ENCODE measurements around the gene TNK1. TPM values are rescaled to one million over a fixed set of nuclear protein-coding genes. Genes with fewer than 3 reads are reported as not detected.
A peak's percentile ranks its signal among the peaks of the same experiment; 100 is the strongest.

Gene TNK1
- total and polyA plus RNA-seq, 9 of the 15 experiments (the other 6 are each of a cell fraction or from before 2014, with no cell fraction given): 0.28 to 5.2 (median 2.1) TPM

DNA sequence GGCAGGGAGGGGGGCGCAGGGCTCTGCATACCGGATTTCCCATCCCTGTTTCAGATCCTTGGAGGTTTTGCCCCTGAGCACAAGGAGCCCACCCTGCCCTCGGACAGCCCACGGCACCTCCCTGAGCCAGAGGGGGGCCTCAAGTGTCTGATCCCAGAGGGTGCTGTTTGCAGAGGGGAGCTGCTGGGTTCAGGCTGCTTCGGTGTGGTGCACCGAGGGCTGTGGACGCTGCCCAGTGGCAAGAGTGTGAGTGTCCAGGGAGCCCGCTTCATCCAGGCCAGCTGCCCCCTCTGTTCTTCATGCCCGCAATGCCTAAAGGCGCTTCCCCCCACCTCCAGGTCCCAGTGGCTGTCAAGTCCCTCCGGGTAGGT lies 2.5 kb downstream of the TNK1 start (continued):
- TF ChIP-seq, protein P1, sequence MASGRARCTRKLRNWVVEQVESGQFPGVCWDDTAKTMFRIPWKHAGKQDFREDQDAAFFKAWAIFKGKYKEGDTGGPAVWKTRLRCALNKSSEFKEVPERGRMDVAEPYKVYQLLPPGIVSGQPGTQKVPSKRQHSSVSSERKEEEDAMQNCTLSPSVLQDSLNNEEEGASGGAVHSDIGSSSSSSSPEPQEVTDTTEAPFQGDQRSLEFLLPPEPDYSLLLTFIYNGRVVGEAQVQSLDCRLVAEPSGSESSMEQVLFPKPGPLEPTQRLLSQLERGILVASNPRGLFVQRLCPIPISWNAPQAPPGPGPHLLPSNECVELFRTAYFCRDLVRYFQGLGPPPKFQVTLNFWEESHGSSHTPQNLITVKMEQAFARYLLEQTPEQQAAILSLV (tag; IDR thresholded peaks at IDR 0.05): no peak

DNA sequence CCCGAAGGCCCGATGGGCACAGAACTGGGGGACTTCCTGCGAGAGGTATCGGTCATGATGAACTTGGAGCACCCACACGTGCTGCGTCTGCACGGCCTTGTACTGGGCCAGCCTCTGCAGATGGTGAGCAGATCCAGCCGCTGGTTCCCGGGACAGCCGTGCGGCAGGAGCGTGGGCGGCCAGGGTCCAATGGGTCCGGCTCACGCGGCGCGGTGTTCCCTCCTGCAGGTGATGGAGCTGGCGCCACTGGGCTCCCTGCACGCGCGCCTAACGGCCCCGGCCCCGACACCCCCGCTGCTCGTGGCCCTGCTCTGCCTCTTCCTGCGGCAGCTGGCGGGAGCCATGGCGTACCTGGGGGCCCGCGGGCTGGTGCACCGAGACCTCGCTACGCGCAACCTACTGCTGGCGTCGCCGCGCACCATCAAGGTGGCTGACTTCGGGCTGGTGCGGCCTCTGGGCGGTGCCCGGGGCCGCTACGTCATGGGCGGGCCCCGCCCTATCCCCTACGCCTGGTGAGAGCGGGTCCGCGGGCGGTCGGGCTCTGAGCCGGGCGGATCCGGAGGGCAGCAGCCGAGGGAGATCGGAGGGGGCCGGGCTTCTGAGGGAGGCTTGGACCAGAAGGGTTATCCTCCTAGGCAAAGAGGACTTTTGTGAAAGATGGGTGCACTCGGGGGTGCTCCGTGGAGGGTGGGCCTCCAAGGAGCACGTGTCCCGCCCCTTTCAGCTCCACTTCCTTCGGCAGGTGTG lies 3.0 kb downstream of the TNK1 start:
- CTCF ChIA-PET (ENCODE audit: low intra/inter-chr PET ratio): no interaction called here
- TF ChIP-seq SIN3B (IDR thresholded peaks at IDR 0.05; ENCODE audit: low read depth): no peak
- TF ChIP-seq, protein P2, sequence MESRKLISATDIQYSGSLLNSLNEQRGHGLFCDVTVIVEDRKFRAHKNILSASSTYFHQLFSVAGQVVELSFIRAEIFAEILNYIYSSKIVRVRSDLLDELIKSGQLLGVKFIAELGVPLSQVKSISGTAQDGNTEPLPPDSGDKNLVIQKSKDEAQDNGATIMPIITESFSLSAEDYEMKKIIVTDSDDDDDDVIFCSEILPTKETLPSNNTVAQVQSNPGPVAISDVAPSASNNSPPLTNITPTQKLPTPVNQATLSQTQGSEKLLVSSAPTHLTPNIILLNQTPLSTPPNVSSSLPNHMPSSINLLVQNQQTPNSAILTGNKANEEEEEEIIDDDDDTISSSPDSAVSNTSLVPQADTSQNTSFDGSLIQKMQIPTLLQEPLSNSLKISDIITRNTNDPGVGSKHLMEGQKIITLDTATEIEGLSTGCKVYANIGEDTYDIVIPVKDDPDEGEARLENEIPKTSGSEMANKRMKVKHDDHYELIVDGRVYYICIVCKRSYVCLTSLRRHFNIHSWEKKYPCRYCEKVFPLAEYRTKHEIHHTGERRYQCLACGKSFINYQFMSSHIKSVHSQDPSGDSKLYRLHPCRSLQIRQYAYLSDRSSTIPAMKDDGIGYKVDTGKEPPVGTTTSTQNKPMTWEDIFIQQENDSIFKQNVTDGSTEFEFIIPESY (CRISPR knock-in tag; IDR thresholded peaks at IDR 0.05): peak; percentile 65; the same call in 1 of the 2 replicates
- no peak for TF ChIP-seq MCM7 (IDR thresholded peaks at IDR 0.05)
- 94% methylated on average over 11 of the region's 65 CpGs for WGBS (ENCODE audit: insufficient coverage, low coverage, missing lambda C conversion rate)
- Histone ChIP-seq H3K27me3 (ENCODE audit: control insufficient read depth in 2 of 2, insufficient read depth in 2 of 2, low read length in 2 of 2) (no peaks in the 10 kb centered on the region), H2AFZ (ENCODE audit: low read depth, low read length) (no peak overlapping the region), H3K27ac (ENCODE audit: extremely low read depth, low read depth, low read length) (no peak overlapping the region), H3K4me1 (replicated peaks in 1 of 2; ENCODE audit: control insufficient read depth in 2 of 2, insufficient read depth in 2 of 2, low read length in 2 of 2) (peaks cover 8 to 18% of the 10 kb centered on the region in 2 experiments; a peak in 4 of 5 replicates), H3K9me1 (ENCODE audit: control insufficient read depth, insufficient read depth, low read length) (no peaks in the 10 kb centered on the region), H4K20me1 (replicated peaks; ENCODE audit: control insufficient read depth, insufficient read depth, low read length) (no peaks in the 10 kb centered on the region), H3K79me2 (ENCODE audit: control insufficient read depth, insufficient read depth, low read length) (no peaks in the 10 kb centered on the region; the same call in 2 of the 3 replicates), H3K9ac (ENCODE audit: insufficient read depth in 1 of 2, low read depth in 2 of 2, low read length in 2 of 2) (no peak overlapping the region), H3K4me2 (ENCODE audit: insufficient read depth, low read length) (no peak overlapping the region), H3K4me3 (no peak overlapping the region), H3K9me3 (replicated peaks; ENCODE audit: control insufficient read depth, insufficient read depth, low read depth, low read length) (peaks cover 2% of the 10 kb centered on the region; the same call in 1 of the 2 replicates), H3K36me3 (ENCODE audit: control insufficient read depth, insufficient read depth, low read length) (peaks cover 2% of the 10 kb centered on the region; the same call in 1 of the 3 replicates)
- ATAC-seq (no peak), FAIRE-seq (no peak), DNase-seq (ENCODE audit: extremely low read depth in 1 of 4, low spot score in 3 of 4) (no peak)
- no TSS peak for BruUV-seq (replicated peaks)
- POLR2A ChIA-PET: no interaction called here
- intact Hi-C loops (cut with micrococcal nuclease) (no loop called here), in situ Hi-C loops (cut with MboI) (no loop called here)
